H1 (cell line): ENCODE results near the gene PPM1L. TPM values are rescaled to one million over a fixed set of nuclear protein-coding genes. Genes with fewer than 3 reads are reported as not detected.

Experiments used
- CTCF ChIA-PET: fragments of 300-600 bp; sonication (Branson Sonifier 250); formaldehyde crosslinking; loops from one replicate; lab custom pipeline; 2021; ENCODE audit not compliant: partially characterized antibody; lab: Charles Lee
- POLR2A ChIA-PET: fragments of 300-600 bp; sonication (Branson Sonifier 250); formaldehyde crosslinking; loops from one replicate; lab custom pipeline; 2021; ENCODE audit warnings: inconsistent platforms; ENCODE audit not compliant: partially characterized antibody; lab: Charles Lee
- DNase-seq, 2 experiments: peaks; one replicate each; pipeline versions ENCODE4 v3.0.0 to v3.0.0-alpha.2; 2010 to 2022; ENCODE audit warnings: low spot score in 2 of 2, low read depth in 1 of 2, mixed read lengths in 1 of 2
- FAIRE-seq: peaks from 2 replicates; lab custom pipeline; 2011; peaks lifted over from hg19 to GRCh38; lab: Jason Lieb, UNC
- H2AFZ ChIP-seq: 2 replicates; pipeline ENCODE4 v1.8.1; 2012; ENCODE audit warnings: low read length, inconsistent platforms
- H2AK5ac ChIP-seq: 2 replicates; pipeline ENCODE4 v1.6.1; 2013; ENCODE audit warnings: low read depth, low read length
- H2BK120ac ChIP-seq: replicated peaks from 2 replicates; pipeline ENCODE3; 2013; ENCODE audit warnings: low read depth, low read length, inconsistent platforms
- H2BK12ac ChIP-seq: 2 replicates; pipeline ENCODE4 v1.6.1; 2013; ENCODE audit warnings: low read depth, low read length
- H2BK15ac ChIP-seq: 2 replicates; pipeline ENCODE4 v1.6.1; 2013; ENCODE audit warnings: low read length
- H2BK20ac ChIP-seq: 2 replicates; pipeline ENCODE4 v1.6.1; 2013; ENCODE audit warnings: low read length
- H2BK5ac ChIP-seq: 2 replicates; pipeline ENCODE4 v1.6.1; 2013; ENCODE audit warnings: low read depth, low read length
- H3K14ac ChIP-seq: 2 replicates; pipeline ENCODE4 v1.6.1; 2013; ENCODE audit warnings: inconsistent platforms; ENCODE audit not compliant: insufficient read length
- H3K18ac ChIP-seq: 2 replicates; pipeline ENCODE4 v1.6.1; 2013; ENCODE audit warnings: low read length; ENCODE audit errors: extremely low read depth
- H3K23ac ChIP-seq: 2 replicates; pipeline ENCODE4 v1.6.1; 2013; ENCODE audit warnings: inconsistent platforms; ENCODE audit not compliant: insufficient read length
- H3K23me2 ChIP-seq: 2 replicates; pipeline ENCODE4 v1.6.1; 2013; ENCODE audit warnings: low read depth, low read length
- H3K27ac ChIP-seq: 2 replicates; pipeline ENCODE4 v1.6.1; 2011; ENCODE audit warnings: low read depth, low read length, inconsistent platforms
- H3K27me3 ChIP-seq, 4 experiments: replicated peaks in 1 of 4; 1 replicate in 1 of 4; 2 replicates in 3 of 4; pipeline versions ENCODE4 v1.6.1 to v1.8.1; 2011 to 2013; ENCODE audit warnings: low read length in 3 of 4, mild to moderate bottlenecking in 3 of 4, inconsistent platforms in 2 of 4, mixed read lengths in 2 of 4, moderate library complexity in 1 of 4; ENCODE audit not compliant: control insufficient read depth in 3 of 4, insufficient read depth in 3 of 4; ENCODE audit errors: extremely low read depth in 1 of 4
- H3K36me3 ChIP-seq, 4 experiments: 2 replicates each; pipeline versions ENCODE4 v1.6.1 to v1.8.1; 2011 to 2013; ENCODE audit warnings: mild to moderate bottlenecking in 4 of 4, low read length in 3 of 4, moderate library complexity in 2 of 4, control low read depth in 1 of 4, inconsistent platforms in 1 of 4; ENCODE audit not compliant: insufficient read depth in 4 of 4, control insufficient read depth in 2 of 4
- H3K4ac ChIP-seq: replicated peaks from 2 replicates; pipeline ENCODE3; 2013; ENCODE audit warnings: low read length, low read depth, mixed read lengths, inconsistent platforms; ENCODE audit not compliant: insufficient read length
- H3K4me1 ChIP-seq, 4 experiments: replicated peaks in 1 of 4; 1 replicate in 1 of 4; 2 replicates in 3 of 4; pipeline versions ENCODE4 v1.6.1 to v1.8.1; 2011 to 2013; ENCODE audit warnings: low read length in 3 of 4, inconsistent platforms in 2 of 4, mixed read lengths in 1 of 4; ENCODE audit not compliant: insufficient read depth in 4 of 4, control insufficient read depth in 3 of 4
- H3K4me2 ChIP-seq, 2 experiments: 2 replicates each; pipeline versions ENCODE4 v1.6.1 to v1.8.1; 2011 to 2013; ENCODE audit warnings: low read depth in 2 of 2, low read length in 2 of 2, control low read depth in 1 of 2, inconsistent platforms in 1 of 2, mild to moderate bottlenecking in 1 of 2; ENCODE audit not compliant: insufficient read depth in 1 of 2
- H3K4me3 ChIP-seq, 4 experiments: fragments of 200-600, 300-600 bp in 1 of 4; sonication (generic), shearing (Covaris generic), sonication (Bioruptor Twin) in 1 of 4; 2 replicates each; pipeline versions ENCODE4 v1.5.1 to v1.8.1; 2011 to 2016; ENCODE audit warnings: low read length in 4 of 4, low read depth in 3 of 4, control low read depth in 2 of 4, inconsistent platforms in 2 of 4, mild to moderate bottlenecking in 2 of 4, mixed read lengths in 1 of 4, moderate library complexity in 1 of 4; ENCODE audit not compliant: insufficient read depth in 2 of 4; ENCODE audit errors: extremely low read depth in 1 of 4
- H3K56ac ChIP-seq: replicated peaks from 2 replicates; pipeline ENCODE3; 2013; ENCODE audit warnings: low read depth, mild to moderate bottlenecking, mixed read lengths, low read length, inconsistent platforms; ENCODE audit not compliant: insufficient read length
- H3K79me1 ChIP-seq: 2 replicates; pipeline ENCODE4 v1.6.1; 2013; ENCODE audit warnings: low read depth, low read length, control low read depth
- H3K79me2 ChIP-seq, 2 experiments: 2 replicates each; pipeline versions ENCODE4 v1.6.1 to v1.8.1; 2012 to 2013; ENCODE audit warnings: low read length in 2 of 2, mild to moderate bottlenecking in 2 of 2, inconsistent platforms in 1 of 2; ENCODE audit not compliant: insufficient read depth in 2 of 2, control insufficient read depth in 1 of 2
- H3K9ac ChIP-seq, 4 experiments: replicated peaks in 1 of 4; 1 replicate in 1 of 4; 2 replicates in 3 of 4; pipeline versions ENCODE4 v1.6.1 to v1.8.1; 2011 to 2013; ENCODE audit warnings: low read depth in 3 of 4, low read length in 3 of 4, control low read depth in 2 of 4, mild to moderate bottlenecking in 2 of 4, moderate library complexity in 2 of 4, inconsistent platforms in 1 of 4; ENCODE audit errors: extremely low read depth in 1 of 4
- H3K9me3 ChIP-seq, 2 experiments: 2 replicates each; pipeline versions ENCODE4 v1.6.1 to v1.8.1; 2012 to 2013; ENCODE audit warnings: mild to moderate bottlenecking in 2 of 2, moderate library complexity in 2 of 2, control low read depth in 1 of 2, inconsistent platforms in 1 of 2, low read depth in 1 of 2, low read length in 1 of 2, mixed read lengths in 1 of 2; ENCODE audit not compliant: insufficient read depth in 2 of 2
- H4K20me1 ChIP-seq, 2 experiments: replicated peaks in 1 of 2; 2 replicates each; pipeline versions ENCODE3 to v1.8.1; 2011 to 2013; ENCODE audit warnings: inconsistent platforms in 2 of 2, low read length in 2 of 2, mild to moderate bottlenecking in 1 of 2; ENCODE audit not compliant: insufficient read depth in 2 of 2, control insufficient read depth in 1 of 2
- H4K5ac ChIP-seq: 2 replicates; pipeline ENCODE4 v1.6.1; 2013; ENCODE audit warnings: low read length, low read depth, mixed read lengths, inconsistent platforms; ENCODE audit not compliant: insufficient read length
- H4K8ac ChIP-seq: 2 replicates; pipeline ENCODE4 v1.8.0; 2013; ENCODE audit warnings: mild to moderate bottlenecking, moderate library complexity, low read length, inconsistent platforms; ENCODE audit not compliant: insufficient read depth; ENCODE audit errors: extremely low read depth
- H4K91ac ChIP-seq: replicated peaks from 2 replicates; pipeline ENCODE3; 2013; ENCODE audit warnings: low read length, mixed read lengths, inconsistent platforms; ENCODE audit not compliant: insufficient read length
- BRCA1 ChIP-seq: IDR thresholded peaks from 2 replicates; pipeline ENCODE4 v1.6.1; 2012; ENCODE audit warnings: low read depth, low read length, improper control_type of control experiment
- EGR1 ChIP-seq: IDR thresholded peaks from 2 replicates; pipeline ENCODE4 v1.6.1; 2011; ENCODE audit warnings: low read depth, low read length, borderline replicate concordance
- JUND ChIP-seq: IDR thresholded peaks from 2 replicates; pipeline ENCODE4 v1.6.1; 2011; ENCODE audit warnings: mild to moderate bottlenecking, improper control_type of control experiment, low read length
- RAD21 ChIP-seq, 2 experiments: IDR thresholded peaks in 1 of 2; conservative IDR thresholded peaks in 1 of 2; 2 replicates each; pipeline ENCODE4 v1.6.1; 2011; ENCODE audit warnings: low read depth in 2 of 2, low read length in 2 of 2, improper control_type of control experiment in 1 of 2, inconsistent platforms in 1 of 2, mild to moderate bottlenecking in 1 of 2, moderate library complexity in 1 of 2
- RBBP5 ChIP-seq: IDR thresholded peaks from 2 replicates; pipeline ENCODE4 v1.7.1; 2012; ENCODE audit warnings: low read depth, mild to moderate bottlenecking, inconsistent platforms, low read length, moderate library complexity, borderline replicate concordance
- SIN3A ChIP-seq, 2 experiments: IDR thresholded peaks in 1 of 2; conservative IDR thresholded peaks in 1 of 2; 2 replicates each; pipeline ENCODE4 v1.6.1; 2011 to 2012; ENCODE audit warnings: low read length in 2 of 2, improper control_type of control experiment in 1 of 2, low read depth in 1 of 2, mild to moderate bottlenecking in 1 of 2
- SIX5 ChIP-seq: IDR thresholded peaks from 2 replicates; pipeline ENCODE4 v1.6.1; 2011; ENCODE audit warnings: mild to moderate bottlenecking, low read depth, low read length
- SUZ12 ChIP-seq: fragments of 200-600 bp; sonication (generic); IDR thresholded peaks from 2 replicates; pipeline ENCODE4 v1.6.1; 2012; ENCODE audit warnings: mild to moderate bottlenecking, inconsistent platforms, low read length, moderate library complexity, mixed read lengths
- TBP ChIP-seq: IDR thresholded peaks from 2 replicates; pipeline ENCODE4 v1.6.1; 2011; ENCODE audit warnings: low read depth, low read length, improper control_type of control experiment
- TCF12 ChIP-seq: IDR thresholded peaks from 2 replicates; pipeline ENCODE4 v1.6.1; 2011; ENCODE audit warnings: low read depth, mild to moderate bottlenecking, low read length
- WGBS, 2 experiments: shearing (Covaris generic) in 1 of 2; methylation state at CpG; one replicate each; pipeline versions ENCODE4 v1.1.6 to v1.1.7; 2013 to 2015; ENCODE audit warnings: low lambda C conversion rate in 2 of 2, mixed read lengths in 2 of 2, inconsistent platforms in 1 of 2, low coverage in 1 of 2, missing lambda C conversion rate in 1 of 2; ENCODE audit not compliant: insufficient replicate concordance in 2 of 2, insufficient coverage in 1 of 2, insufficient read length in 1 of 2; ENCODE audit errors: extremely low coverage in 1 of 2, missing lambda C conversion rate in 1 of 2; 5-methylcytosine and 5-hydroxymethylcytosine counted together
- polyA plus RNA-seq, 7 experiments: library from polyadenylated mRNA; depleted of rRNA in 3 of 7; stranded (reverse) in 5 of 7; unstranded in 2 of 7; fragments of >200 nt in 5 of 7; fragments of 200-250 nt in 2 of 7; gene quantifications; 1 replicate in 5 of 7; 2 replicates in 1 of 7; 4 replicates in 1 of 7; pipeline versions ENCODE4 v1.2.1 to v1.2.3, GENCODE V29; 2011 to 2013; ENCODE audit warnings: missing spikeins in 2 of 7, mixed read lengths in 2 of 7
- total RNA-seq: library from RNA; stranded (reverse); fragmentation: NEBNext Ultra II Directional; extraction: Animal tissue kit (Norgen Biotek cat#: 25700); gene quantifications from 2 replicates; pipeline ENCODE4 v1.2.1, GENCODE V29; 2021
- TF ChIP-seq, protein P1 (sequence below): IDR thresholded peaks from 2 replicates; pipeline ENCODE4 v1.6.1; 2012; ENCODE audit warnings: low read length, inconsistent platforms

Gene PPM1L
- total and polyA plus RNA-seq, 2 of the 8 experiments (the other 6 are each of a cell fraction or from before 2014, with no cell fraction given) = 2.8 to 18.1 TPM

- CTCF ChIA-PET = interaction anchor here (1.8 kb wide), 1 partner anchor 157 kb away, joined by 6 read pairs; no protein-coding TSS in a partner anchor
- H3K36me3 ChIP-seq = no peaks in the 10 kb centered on the region
- H3K23ac ChIP-seq = no peak overlapping the region
- no peak for TF ChIP-seq EGR1
- TF ChIP-seq BRCA1 = no peak
- TF ChIP-seq RAD21 (IDR thresholded peaks at IDR 0.05 in 1 of 2, conservative IDR thresholded peaks at IDR 0.05 in 1 of 2; ENCODE audit: low read depth in 2 of 2, low read length in 2 of 2) = no peak
- TF ChIP-seq RBBP5 = no peak
- TF ChIP-seq SIN3A (conservative IDR thresholded peaks at IDR 0.05 in 1 of 2, IDR thresholded peaks at IDR 0.05 in 1 of 2; ENCODE audit: low read depth in 1 of 2, low read length in 2 of 2) = no peak
- TF ChIP-seq SIX5 = no peak
- TF ChIP-seq JUND = no peak
- no peak for TF ChIP-seq TCF12
- TF ChIP-seq, protein P1, sequence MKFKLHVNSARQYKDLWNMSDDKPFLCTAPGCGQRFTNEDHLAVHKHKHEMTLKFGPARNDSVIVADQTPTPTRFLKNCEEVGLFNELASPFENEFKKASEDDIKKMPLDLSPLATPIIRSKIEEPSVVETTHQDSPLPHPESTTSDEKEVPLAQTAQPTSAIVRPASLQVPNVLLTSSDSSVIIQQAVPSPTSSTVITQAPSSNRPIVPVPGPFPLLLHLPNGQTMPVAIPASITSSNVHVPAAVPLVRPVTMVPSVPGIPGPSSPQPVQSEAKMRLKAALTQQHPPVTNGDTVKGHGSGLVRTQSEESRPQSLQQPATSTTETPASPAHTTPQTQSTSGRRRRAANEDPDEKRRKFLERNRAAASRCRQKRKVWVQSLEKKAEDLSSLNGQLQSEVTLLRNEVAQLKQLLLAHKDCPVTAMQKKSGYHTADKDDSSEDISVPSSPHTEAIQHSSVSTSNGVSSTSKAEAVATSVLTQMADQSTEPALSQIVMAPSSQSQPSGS = no peak
- no peak for TF ChIP-seq SUZ12
- no peak for TF ChIP-seq TBP
Observed at GRCh38 chr3:160763073-160763472, 7.0 kb downstream of the PPM1L start.

More at GRCh38 chr3:160763073-160763472, 7.0 kb downstream of the PPM1L start:
- Histone ChIP-seq H4K20me1 (no peaks in the 10 kb centered on the region), H2BK20ac (no peak overlapping the region), H3K79me2 (peaks cover 0 to 58% of the 10 kb centered on the region in 2 experiments; a peak in 3 of 4 replicates), H4K5ac (no peak overlapping the region), H2BK120ac (no peak overlapping the region), H3K27me3 (no peaks in the 10 kb centered on the region), H3K27ac (no peak overlapping the region), H2AFZ (no peak overlapping the region), H2BK15ac (no peak overlapping the region), H2BK12ac (no peak overlapping the region), H3K14ac (no peak overlapping the region), H3K79me1 (no peaks in the 10 kb centered on the region; the same call in 1 of the 2 replicates), H3K56ac (no peak overlapping the region), H3K23me2 (no peaks in the 10 kb centered on the region), H3K9me3 (no peaks in the 10 kb centered on the region), H3K18ac (no peak overlapping the region), H3K4ac (no peak overlapping the region), H4K91ac (no peak overlapping the region), H3K4me2 (no peak overlapping the region), H2BK5ac (no peak overlapping the region), H3K9ac (no peak overlapping the region), H4K8ac (no peak overlapping the region), H3K4me3 (no peak overlapping the region), H2AK5ac (no peak overlapping the region), H3K4me1 (no peaks in the 10 kb centered on the region; a peak in 1 of 7 replicates)
- DNase-seq = no peak
- POLR2A ChIA-PET = no interaction called here
- 82% methylated on average over 1 of the region's 1 CpG; no CpG with 5 or more reads in 1 of the 2 experiments for WGBS, 2 experiments
- no peak for FAIRE-seq
